A549 (cell line): ENCODE data around the gene IMP3.

Experiments
- CBX8 ChIP-seq: fragments of 200-600 bp; sonication (generic); IDR thresholded peaks from 2 replicates; pipeline ENCODE4 v1.6.1; 2016
- CTCF ChIP-seq: fragments of >200 bp; sonication (Bioruptor Twin); formaldehyde crosslinking; IDR thresholded peaks from 3 replicates; pipeline ENCODE4 v1.5.1; 2016
- REST ChIP-seq: fragments of 200-600 bp; sonication (generic); IDR thresholded peaks from 2 replicates; pipeline ENCODE4 v1.6.1; 2016; ENCODE audit warnings: antibody characterized with exemption, mild to moderate bottlenecking, moderate library complexity

- TF ChIP-seq CTCF (no peak), CBX8 (no peak), REST (no peak)
Observed at GRCh38 chr15:75677465-75678323, 37.7 kb upstream of the IMP3 start.
